Activated CD4-positive, alpha-beta T cell treated with anti-CD3 and anti-CD28 coated beads for 48 hours (primary cell): Measurements from ENCODE around the gene SUSD6.
"Not testable (repeated sequence)": the region's sequence is repeated elsewhere in the genome, so short reads cannot be mapped to it uniquely, and the experiment has no call there.

Experiments used
- DNase-seq: peaks from one replicate; pipeline ENCODE4 v3.0.0-alpha.2; 2020

SUSD6 gene

GRCh38 chr14:69593018-69593677, 18.2 kb upstream of the SUSD6 start:
- no peak for DNase-seq

- DNase-seq: no peak
Observed at GRCh38 chr14:69594846-69595245, 16.6 kb upstream of the SUSD6 start.

- no peak for DNase-seq
Observed at GRCh38 chr14:69595336-69595735, 16.1 kb upstream of the SUSD6 start.

GRCh38 chr14:69599431-69599830, 12.0 kb upstream of the SUSD6 start:
- not testable (repeated sequence) for DNase-seq

- DNase-seq: no peak
Observed at GRCh38 chr14:69600304-69600891, 11.0 kb upstream of the SUSD6 start.

- no peak for DNase-seq
Observed at GRCh38 chr14:69605738-69606137, 5.7 kb upstream of the SUSD6 start.

GRCh38 chr14:69606258-69607184, 4.9 kb upstream of the SUSD6 start:
- no peak for DNase-seq

- DNase-seq: no peak
Observed at GRCh38 chr14:69610020-69610873, 1.1 kb upstream of the SUSD6 start.

GRCh38 chr14:69610874-69611171, 573 bp upstream of the SUSD6 start:
- peak; percentile 13 for DNase-seq

- DNase-seq: peak; percentile 62
Observed at GRCh38 chr14:69612014-69612782, 802 bp downstream of the SUSD6 start.

- no peak for DNase-seq
Observed at GRCh38 chr14:69612783-69613130, 1.4 kb downstream of the SUSD6 start.

- DNase-seq: no peak
Observed at GRCh38 chr14:69613312-69614073, 2.1 kb downstream of the SUSD6 start.

- no peak for DNase-seq
Observed at GRCh38 chr14:69614592-69614991, 3.2 kb downstream of the SUSD6 start.

- no peak for DNase-seq
Observed at GRCh38 chr14:69615121-69615495, 3.7 kb downstream of the SUSD6 start.

- DNase-seq: peak; percentile 46
Observed at GRCh38 chr14:69615496-69616407, 4.4 kb downstream of the SUSD6 start.

GRCh38 chr14:69616408-69616773, 5.0 kb downstream of the SUSD6 start:
- no peak for DNase-seq

- DNase-seq: no peak
Observed at GRCh38 chr14:69617796-69618195, 6.4 kb downstream of the SUSD6 start.

- no peak for DNase-seq
Observed at GRCh38 chr14:69619012-69619411, 7.6 kb downstream of the SUSD6 start.

- no peak for DNase-seq
Observed at GRCh38 chr14:69620211-69620611, 8.8 kb downstream of the SUSD6 start.

GRCh38 chr14:69620981-69621380, 9.6 kb downstream of the SUSD6 start:
- no peak for DNase-seq

GRCh38 chr14:69624136-69624535, 12.7 kb downstream of the SUSD6 start:
- DNase-seq: no peak
